ENCODE measurements around the gene ERC2. TPM values are rescaled to one million over a fixed set of nuclear protein-coding genes. Genes with fewer than 3 reads are reported as not detected.

ERC2 gene
- total and polyA plus RNA-seq, 2 of the 8 experiments (the other 6 are each of a cell fraction or from before 2014, with no cell fraction given), result 16.4 to 22.8 TPM

- no peak overlapping the region for H3K23ac ChIP-seq (ENCODE audit: insufficient read length)
- H3K14ac ChIP-seq (ENCODE audit: insufficient read length), result no peak overlapping the region
- no peaks in the 10 kb centered on the region for H3K79me1 ChIP-seq (ENCODE audit: low read depth, low read length)
- H3K79me2 ChIP-seq (ENCODE audit: control insufficient read depth in 1 of 2, insufficient read depth in 2 of 2, low read length in 2 of 2), result no peaks in the 10 kb centered on the region
- no peak overlapping the region for H4K8ac ChIP-seq (ENCODE audit: extremely low read depth, insufficient read depth, low read length)
- H4K20me1 ChIP-seq (replicated peaks in 1 of 2; ENCODE audit: control insufficient read depth in 1 of 2, insufficient read depth in 2 of 2, low read length in 2 of 2), result no peaks in the 10 kb centered on the region
- DNase-seq (ENCODE audit: low read depth in 1 of 2, low spot score in 2 of 2) (no peak), FAIRE-seq (no peak)
- no peak overlapping the region for H2BK120ac ChIP-seq (replicated peaks; ENCODE audit: low read depth, low read length)
- H3K4me3 ChIP-seq (ENCODE audit: extremely low read depth in 1 of 4, insufficient read depth in 2 of 4, low read depth in 3 of 4, low read length in 4 of 4), result no peak overlapping the region
- H3K56ac ChIP-seq (replicated peaks; ENCODE audit: insufficient read length, low read depth, low read length), result no peak overlapping the region
- H2BK5ac ChIP-seq (ENCODE audit: low read depth, low read length), result no peak overlapping the region
- no peak overlapping the region for H3K27ac ChIP-seq (ENCODE audit: low read depth, low read length)
- no peak overlapping the region for H3K18ac ChIP-seq (ENCODE audit: extremely low read depth, low read length)
- no peak overlapping the region for H2AFZ ChIP-seq (ENCODE audit: low read length)
- H2AK5ac ChIP-seq (ENCODE audit: low read depth, low read length), result no peak overlapping the region
- H3K23me2 ChIP-seq (ENCODE audit: low read depth, low read length), result peaks cover 2% of the 10 kb centered on the region; the same call in 1 of the 2 replicates
- peaks cover 5 to 16% (median 13%) of the 10 kb centered on the region in 4 experiments; a peak in 6 of 7 replicates for H3K4me1 ChIP-seq (replicated peaks in 1 of 4; ENCODE audit: control insufficient read depth in 3 of 4, insufficient read depth in 4 of 4, low read length in 3 of 4)
- ChIA-PET POLR2A (ENCODE audit: partially characterized antibody) (interaction anchor here (1.9 kb wide), 1 partner anchor 22 kb away, joined by 5 read pairs; no protein-coding TSS in a partner anchor), CTCF (ENCODE audit: partially characterized antibody) (interaction anchor here (0.7 to 3.5 kb wide), 12 partner anchors 9 to 265 kb away, joined by 3 to 12 read pairs (median 4); no protein-coding TSS in a partner anchor)
- no peaks in the 10 kb centered on the region for H3K36me3 ChIP-seq (ENCODE audit: control insufficient read depth in 2 of 4, insufficient read depth in 4 of 4, low read length in 3 of 4)
- 96% methylated on average over 5 of the region's 6 CpGs; no CpG with 5 or more reads in 1 of the 2 experiments for WGBS, 2 experiments (ENCODE audit: extremely low coverage in 1 of 2, insufficient coverage in 1 of 2, insufficient read length in 1 of 2, insufficient replicate concordance in 2 of 2, low coverage in 1 of 2, low lambda C conversion rate in 2 of 2, missing lambda C conversion rate in 1 of 2)
- H2BK15ac ChIP-seq (ENCODE audit: low read length), result no peak overlapping the region
- H2BK12ac ChIP-seq (ENCODE audit: low read depth, low read length), result no peak overlapping the region
- TF ChIP-seq HDAC2 (IDR thresholded peaks at IDR 0.05; ENCODE audit: borderline replicate concordance in 1 of 2, low read depth in 2 of 2, low read length in 2 of 2) (no peak), CTCF (IDR thresholded peaks at IDR 0.05; ENCODE audit: control extremely low read depth in 1 of 3, insufficient read depth in 1 of 3, low read depth in 1 of 3, low read length in 3 of 3) (peak in 1 of 3 experiments; percentile 24; a peak in 1 of 4 replicates), SIRT6 (IDR thresholded peaks at IDR 0.05; ENCODE audit: low read length) (no peak), NRF1 (IDR thresholded peaks at IDR 0.05; ENCODE audit: low read depth, low read length) (no peak), CHD1 (IDR thresholded peaks at IDR 0.05; ENCODE audit: low read depth, low read length) (no peak), RAD21 (IDR thresholded peaks at IDR 0.05 in 1 of 2, conservative IDR thresholded peaks at IDR 0.05 in 1 of 2; ENCODE audit: low read depth in 2 of 2, low read length in 2 of 2) (peak in 1 of 2 experiments; percentile 36; a peak in 1 of 4 replicates)
- no peak overlapping the region for H3K4ac ChIP-seq (replicated peaks; ENCODE audit: insufficient read length, low read depth, low read length)
- H3K4me2 ChIP-seq (ENCODE audit: insufficient read depth in 1 of 2, low read depth in 2 of 2, low read length in 2 of 2), result no peak overlapping the region
- H3K9me3 ChIP-seq (ENCODE audit: insufficient read depth in 2 of 2, low read depth in 1 of 2, low read length in 1 of 2), result no peaks in the 10 kb centered on the region
- peaks cover 0 to 2% (median 0%) of the 10 kb centered on the region in 4 experiments; a peak in 1 of 7 replicates for H3K27me3 ChIP-seq (replicated peaks in 1 of 4; ENCODE audit: control insufficient read depth in 3 of 4, extremely low read depth in 1 of 4, insufficient read depth in 3 of 4, low read length in 3 of 4)
- H4K91ac ChIP-seq (replicated peaks; ENCODE audit: insufficient read length, low read length), result no peak overlapping the region
- no peak overlapping the region for H2BK20ac ChIP-seq (ENCODE audit: low read length)
- H4K5ac ChIP-seq (ENCODE audit: insufficient read length, low read depth, low read length), result no peak overlapping the region
- H3K9ac ChIP-seq (replicated peaks in 1 of 4; ENCODE audit: extremely low read depth in 1 of 4, low read depth in 3 of 4, low read length in 3 of 4), result no peak overlapping the region
Measured at GRCh38 chr3:55549177-55549576, 919.1 kb downstream of the ERC2 start.

All from H1 (cell line).